ENCODE results near the gene ELP2.

Gene ELP2

GRCh38 chr18:36181898-36182506, 52.3 kb downstream of the ELP2 start:
- Histone ChIP-seq H3K4me3 (no peak overlapping the region), H3K9me3 (no peaks in the 10 kb centered on the region), H3K36me3 (peaks cover 0 to 3% (median 3%) of the 10 kb centered on the region in 3 donors), H3K27ac (no peak overlapping the region), H3K4me1 (peaks cover 0 to 28% (median 24%) of the 10 kb centered on the region in 4 donors), H3K27me3 (no peaks in the 10 kb centered on the region)
- intact Hi-C loops (cut with DNase I; ENCODE audit: low total_unique reads) = loop anchor here (10.0 kb wide), 1 partner anchor 93 kb away; no protein-coding TSS in a partner anchor
- no peak for TF ChIP-seq CTCF (IDR thresholded peaks at IDR 0.05)
- no peak for DNase-seq

- no peak for DNase-seq
- TF ChIP-seq CTCF (IDR thresholded peaks at IDR 0.05) = no peak
- intact Hi-C loops (cut with DNase I; ENCODE audit: low total_unique reads) = loop anchor here (10.0 kb wide), 1 partner anchor 92 kb away; no protein-coding TSS in a partner anchor
Measured at GRCh38 chr18:36183033-36183432, 53.3 kb downstream of the ELP2 start.

GRCh38 chr18:36183987-36184386, 54.3 kb downstream of the ELP2 start:
- intact Hi-C loops (cut with DNase I; ENCODE audit: low total_unique reads) = loop anchor here (10.0 kb wide), 1 partner anchor 91 kb away; no protein-coding TSS in a partner anchor
- peaks cover 0 to 41% (median 31%) of the 10 kb centered on the region in 4 donors for H3K4me1 ChIP-seq

More at GRCh38 chr18:36183033-36183432, 53.3 kb downstream of the ELP2 start:
- Histone ChIP-seq H3K9me3 (no peaks in the 10 kb centered on the region), H3K4me3 (no peak overlapping the region), H3K27ac (no peak overlapping the region), H3K4me1 (peaks cover 0 to 33% (median 29%) of the 10 kb centered on the region in 4 donors), H3K27me3 (no peaks in the 10 kb centered on the region), H3K36me3 (no peaks in the 10 kb centered on the region)

GRCh38 chr18:36185157-36185556, 55.5 kb downstream of the ELP2 start:
- Histone ChIP-seq H3K9me3 (no peaks in the 10 kb centered on the region), H3K4me1 (peaks cover 0 to 33% (median 24%) of the 10 kb centered on the region in 4 donors), H3K36me3 (no peaks in the 10 kb centered on the region), H3K27ac (no peak overlapping the region), H3K27me3 (no peaks in the 10 kb centered on the region), H3K4me3 (no peak overlapping the region)
- intact Hi-C loops (cut with DNase I; ENCODE audit: low total_unique reads) = loop anchor here (10.0 kb wide), 1 partner anchor 90 kb away; no protein-coding TSS in a partner anchor
- TF ChIP-seq CTCF (IDR thresholded peaks at IDR 0.05) = no peak
- no peak for DNase-seq

More at GRCh38 chr18:36183987-36184386, 54.3 kb downstream of the ELP2 start:
- Histone ChIP-seq H3K4me3 (no peak overlapping the region), H3K27ac (no peak overlapping the region), H3K27me3 (no peaks in the 10 kb centered on the region), H3K36me3 (no peaks in the 10 kb centered on the region), H3K9me3 (no peaks in the 10 kb centered on the region)
- TF ChIP-seq CTCF (IDR thresholded peaks at IDR 0.05) = no peak
- no peak for DNase-seq

- peaks cover 0 to 25% (median 16%) of the 10 kb centered on the region in 4 donors for H3K4me1 ChIP-seq
- H3K27ac ChIP-seq = no peak overlapping the region
- intact Hi-C loops (cut with DNase I; ENCODE audit: low total_unique reads) = loop anchor here (10.0 kb wide), 1 partner anchor 89 kb away; no protein-coding TSS in a partner anchor
- no peak for DNase-seq
- TF ChIP-seq CTCF (IDR thresholded peaks at IDR 0.05) = no peak
- H3K27me3 ChIP-seq = no peaks in the 10 kb centered on the region
- no peaks in the 10 kb centered on the region for H3K9me3 ChIP-seq
- peak overlapping the region; percentile 56 to 66 for H3K4me3 ChIP-seq
- no peaks in the 10 kb centered on the region for H3K36me3 ChIP-seq
Measured at GRCh38 chr18:36185901-36186460, 56.3 kb downstream of the ELP2 start.
